A673 (cell line): Measurements from ENCODE around the gene ZNF415. TPM values are rescaled to one million over a fixed set of nuclear protein-coding genes. Genes with fewer than 3 reads are reported as not detected.

Experiments
- BruUV-seq: library from RNA; stranded (reverse); fragments of 400-500 nt; replicated peaks from 2 replicates; lab custom pipeline; 2021; lab: Mats Ljungman, UMichigan
- CTCF ChIA-PET: fragments of 300-600 bp; sonication (Branson Sonifier 250); formaldehyde crosslinking; loops from one replicate; lab custom pipeline; 2022; ENCODE audit warnings: antibody characterized with exemption; lab: Charles Lee
- POLR2A ChIA-PET: fragments of 300-600 bp; sonication (Branson Sonifier 250); formaldehyde crosslinking; loops from one replicate; lab custom pipeline; 2022; ENCODE audit warnings: antibody characterized with exemption; ENCODE audit not compliant: low non-redundant PET; lab: Charles Lee
- DNase-seq: peaks from one replicate; pipeline ENCODE4 v3.0.0-alpha.2; 2015; ENCODE audit warnings: low spot score
- H3K27ac ChIP-seq: fragments of 200-600 bp; sonication (generic); 2 replicates; pipeline ENCODE4 v1.5.1; 2016; ENCODE audit warnings: mixed run types, low read depth, mild to moderate bottlenecking, mixed read lengths, antibody characterized with exemption, low read length; ENCODE audit not compliant: poor library complexity, severe bottlenecking
- H3K27me3 ChIP-seq: fragments of 200-600 bp; sonication (generic); replicated peaks from 2 replicates; pipeline ENCODE4 v1.6.1; 2017; ENCODE audit warnings: mixed run types, low read depth, mild to moderate bottlenecking, mixed read lengths, antibody characterized with exemption, low read length; ENCODE audit not compliant: insufficient read depth, poor library complexity
- H3K36me3 ChIP-seq: fragments of 200-600 bp; sonication (generic); 2 replicates; pipeline ENCODE4 v1.6.1; 2016; ENCODE audit warnings: mixed run types, mild to moderate bottlenecking, mixed read lengths, antibody characterized with exemption, low read length; ENCODE audit not compliant: insufficient read depth, poor library complexity, severe bottlenecking
- H3K4me1 ChIP-seq: fragments of 200-600 bp; sonication (generic); 2 replicates; pipeline ENCODE4 v1.6.1; 2017; ENCODE audit warnings: mixed run types, mild to moderate bottlenecking, mixed read lengths, antibody characterized with exemption, low read length; ENCODE audit not compliant: insufficient read depth, poor library complexity, severe bottlenecking
- H3K4me3 ChIP-seq: fragments of 200-600 bp; sonication (generic); 2 replicates; pipeline ENCODE4 v1.5.1; 2016; ENCODE audit warnings: low read depth, mixed run types, mild to moderate bottlenecking, mixed read lengths, low read length; ENCODE audit not compliant: poor library complexity, severe bottlenecking
- H3K9me3 ChIP-seq: fragments of 200-600 bp; sonication (generic); 2 replicates; pipeline ENCODE4 v1.6.1; 2016; ENCODE audit warnings: mixed run types, low read depth, mild to moderate bottlenecking, mixed read lengths, antibody characterized with exemption, low read length; ENCODE audit not compliant: poor library complexity, severe bottlenecking
- CTCF ChIP-seq: fragments of 300-800, 200-600 bp; sonication (generic); conservative IDR thresholded peaks from 2 replicates; pipeline ENCODE4 v1.5.1; 2017; ENCODE audit warnings: low read depth, mild to moderate bottlenecking, antibody characterized with exemption, low read length, moderate library complexity, mixed read lengths
- EZH2 ChIP-seq: fragments of 200-600 bp; sonication (generic); IDR thresholded peaks from 2 replicates; pipeline ENCODE4 v1.6.1; 2017; ENCODE audit warnings: borderline replicate concordance, low read depth, mild to moderate bottlenecking, mixed read lengths, antibody characterized with exemption, low read length; ENCODE audit not compliant: poor library complexity, severe bottlenecking
- intact Hi-C: fragments of 100-400 bp; cut with micrococcal nuclease; formaldehyde crosslinking; loops from one replicate; pipeline ENCODE4 v1.10.0; 2022; ENCODE audit not compliant: unreplicated experiment
- total RNA-seq: library from RNA; stranded (reverse); gene quantifications from 2 replicates; pipeline ENCODE4 v1.2.3, GENCODE V29; 2021

Gene ZNF415
- total RNA-seq, 1 experiment from 2014 or later, result 1.7 TPM

DNA sequence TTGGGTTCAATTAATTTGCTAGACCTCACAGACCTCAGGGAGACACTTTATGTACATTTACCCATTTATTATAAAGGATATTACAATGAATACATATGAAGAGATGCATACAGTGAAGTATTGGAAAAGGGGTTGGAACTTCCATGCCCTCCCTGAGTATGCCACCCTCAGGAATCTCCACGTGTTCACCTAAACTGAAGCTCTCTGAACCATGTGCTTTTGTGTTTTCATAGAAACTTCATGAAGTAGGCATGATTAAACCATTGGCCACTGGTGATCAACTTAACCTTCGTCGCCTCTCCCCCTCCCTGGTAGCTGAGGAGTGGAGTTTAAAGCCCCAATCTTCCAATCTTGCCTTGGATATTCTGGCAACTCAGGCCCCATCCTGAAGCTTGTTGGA lies 49.8 kb downstream of the ZNF415 start:
- intact Hi-C loops, result no loop called here
- Histone ChIP-seq H3K27ac (no peak overlapping the region), H3K9me3 (peaks cover 9% of the 10 kb centered on the region), H3K4me1 (no peaks in the 10 kb centered on the region), H3K4me3 (no peak overlapping the region), H3K27me3 (no peaks in the 10 kb centered on the region), H3K36me3 (peaks cover 32% of the 10 kb centered on the region)
- CTCF ChIA-PET, result no interaction called here
- POLR2A ChIA-PET, result no interaction called here
- no peak for DNase-seq
- no peak for TF ChIP-seq EZH2
- no peak for TF ChIP-seq CTCF
- BruUV-seq, result no TSS peak

- POLR2A ChIA-PET, result no interaction called here
- intact Hi-C loops, result no loop called here
- Histone ChIP-seq H3K4me1 (no peaks in the 10 kb centered on the region), H3K27ac (no peak overlapping the region), H3K36me3 (peaks cover 22% of the 10 kb centered on the region), H3K9me3 (peaks cover 13% of the 10 kb centered on the region), H3K27me3 (no peaks in the 10 kb centered on the region), H3K4me3 (no peak overlapping the region)
- BruUV-seq, result no TSS peak
- CTCF ChIA-PET, result no interaction called here
- DNase-seq, result no peak
- TF ChIP-seq EZH2, result no peak
- TF ChIP-seq CTCF, result no peak
Observed at GRCh38 chr19:53079313-53079924, 53.3 kb downstream of the ZNF415 start.

DNA sequence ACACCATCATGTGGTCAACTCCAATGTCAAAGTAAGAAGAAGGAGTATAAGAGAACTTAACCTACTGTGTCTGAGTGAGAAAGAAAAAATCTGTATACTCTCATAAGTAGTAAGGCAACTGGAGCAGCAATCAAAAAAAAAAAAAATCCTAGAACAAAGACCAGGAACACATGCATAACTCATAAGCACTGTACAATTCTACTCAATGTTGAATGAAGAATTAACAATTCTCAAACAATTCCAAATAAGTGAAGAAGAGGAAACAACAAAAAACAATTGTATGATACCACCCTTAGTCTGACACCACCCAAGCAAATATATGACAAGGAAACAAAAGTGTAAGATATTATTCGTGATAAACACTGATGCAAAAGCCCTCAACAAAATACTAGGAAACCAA lies 54.0 kb downstream of the ZNF415 start:
- BruUV-seq, result no TSS peak
- DNase-seq, result no peak
- H3K9me3 ChIP-seq, result peaks cover 13% of the 10 kb centered on the region
- ChIA-PET CTCF (no interaction called here), POLR2A (no interaction called here)
- no peaks in the 10 kb centered on the region for H3K4me1 ChIP-seq
- intact Hi-C loops, result no loop called here
- no peak overlapping the region for H3K27ac ChIP-seq
- H3K4me3 ChIP-seq, result no peak overlapping the region
- peaks cover 25% of the 10 kb centered on the region for H3K36me3 ChIP-seq
- TF ChIP-seq EZH2, result no peak
- no peak for TF ChIP-seq CTCF
- H3K27me3 ChIP-seq, result no peaks in the 10 kb centered on the region
